Measurements from ENCODE around the gene RTP5.

GRCh38 chr2:241897231-241897916, 27.8 kb downstream of the RTP5 start:
- no peak for TF ChIP-seq EZH2 (IDR thresholded peaks at IDR 0.05; ENCODE audit: borderline replicate concordance, low read depth, low read length, severe bottlenecking)
- TF ChIP-seq, protein P1, sequence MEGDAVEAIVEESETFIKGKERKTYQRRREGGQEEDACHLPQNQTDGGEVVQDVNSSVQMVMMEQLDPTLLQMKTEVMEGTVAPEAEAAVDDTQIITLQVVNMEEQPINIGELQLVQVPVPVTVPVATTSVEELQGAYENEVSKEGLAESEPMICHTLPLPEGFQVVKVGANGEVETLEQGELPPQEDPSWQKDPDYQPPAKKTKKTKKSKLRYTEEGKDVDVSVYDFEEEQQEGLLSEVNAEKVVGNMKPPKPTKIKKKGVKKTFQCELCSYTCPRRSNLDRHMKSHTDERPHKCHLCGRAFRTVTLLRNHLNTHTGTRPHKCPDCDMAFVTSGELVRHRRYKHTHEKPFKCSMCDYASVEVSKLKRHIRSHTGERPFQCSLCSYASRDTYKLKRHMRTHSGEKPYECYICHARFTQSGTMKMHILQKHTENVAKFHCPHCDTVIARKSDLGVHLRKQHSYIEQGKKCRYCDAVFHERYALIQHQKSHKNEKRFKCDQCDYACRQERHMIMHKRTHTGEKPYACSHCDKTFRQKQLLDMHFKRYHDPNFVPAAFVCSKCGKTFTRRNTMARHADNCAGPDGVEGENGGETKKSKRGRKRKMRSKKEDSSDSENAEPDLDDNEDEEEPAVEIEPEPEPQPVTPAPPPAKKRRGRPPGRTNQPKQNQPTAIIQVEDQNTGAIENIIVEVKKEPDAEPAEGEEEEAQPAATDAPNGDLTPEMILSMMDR (IDR thresholded peaks at IDR 0.05; ENCODE audit: borderline replicate concordance, extremely low read depth, low read length, poor library complexity, severe bottlenecking): no peak
